GM12875 (cell line): ENCODE measurements around the gene EXOC6B.

Experiments
- H3K4me3 ChIP-seq: one replicate; pipeline ENCODE4 v1.5.1; 2011; ENCODE audit warnings: low read depth, low read length, control low read depth
- TF ChIP-seq, protein P1 (sequence below): IDR thresholded peaks from 2 replicates; pipeline ENCODE4 v1.5.1; 2011; ENCODE audit warnings: low read depth, mild to moderate bottlenecking, control low read depth, inconsistent platforms, low read length, moderate library complexity, borderline replicate concordance; ENCODE audit not compliant: insufficient read depth

EXOC6B gene

DNA sequence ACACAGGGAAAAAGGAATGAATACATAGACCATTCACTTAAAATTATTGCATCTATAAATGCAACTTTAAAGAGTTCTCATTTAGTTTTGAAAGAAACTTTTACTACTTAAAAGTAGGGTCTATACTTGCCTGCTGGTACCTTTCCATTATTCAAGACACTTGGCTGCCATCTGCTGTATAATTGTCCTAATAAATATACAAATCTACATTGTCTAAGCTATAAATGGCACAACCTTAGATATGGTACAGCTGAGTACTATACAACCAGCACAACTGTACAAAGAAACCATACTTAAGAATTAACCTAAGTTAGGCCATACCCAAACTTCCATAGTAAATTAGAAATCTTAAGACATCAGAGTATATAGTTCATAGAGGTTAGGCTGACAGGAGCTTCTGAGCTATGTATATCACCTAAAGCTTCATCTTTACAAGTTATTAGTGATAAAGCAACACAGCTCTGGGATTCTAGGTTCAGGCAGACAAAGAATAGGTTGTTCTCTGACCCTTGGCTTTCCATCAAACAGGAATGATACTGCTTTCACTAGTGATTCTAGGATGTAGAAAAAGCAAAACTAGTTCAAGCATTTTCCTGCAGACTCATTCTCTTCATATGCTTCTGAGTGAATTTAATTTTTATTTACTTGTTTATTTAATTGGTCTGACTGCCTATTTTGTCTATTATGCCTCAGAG lies 22.1 kb downstream of the EXOC6B start:
- TF ChIP-seq, protein P1, sequence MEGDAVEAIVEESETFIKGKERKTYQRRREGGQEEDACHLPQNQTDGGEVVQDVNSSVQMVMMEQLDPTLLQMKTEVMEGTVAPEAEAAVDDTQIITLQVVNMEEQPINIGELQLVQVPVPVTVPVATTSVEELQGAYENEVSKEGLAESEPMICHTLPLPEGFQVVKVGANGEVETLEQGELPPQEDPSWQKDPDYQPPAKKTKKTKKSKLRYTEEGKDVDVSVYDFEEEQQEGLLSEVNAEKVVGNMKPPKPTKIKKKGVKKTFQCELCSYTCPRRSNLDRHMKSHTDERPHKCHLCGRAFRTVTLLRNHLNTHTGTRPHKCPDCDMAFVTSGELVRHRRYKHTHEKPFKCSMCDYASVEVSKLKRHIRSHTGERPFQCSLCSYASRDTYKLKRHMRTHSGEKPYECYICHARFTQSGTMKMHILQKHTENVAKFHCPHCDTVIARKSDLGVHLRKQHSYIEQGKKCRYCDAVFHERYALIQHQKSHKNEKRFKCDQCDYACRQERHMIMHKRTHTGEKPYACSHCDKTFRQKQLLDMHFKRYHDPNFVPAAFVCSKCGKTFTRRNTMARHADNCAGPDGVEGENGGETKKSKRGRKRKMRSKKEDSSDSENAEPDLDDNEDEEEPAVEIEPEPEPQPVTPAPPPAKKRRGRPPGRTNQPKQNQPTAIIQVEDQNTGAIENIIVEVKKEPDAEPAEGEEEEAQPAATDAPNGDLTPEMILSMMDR, result no peak
- no peak overlapping the region for H3K4me3 ChIP-seq

DNA sequence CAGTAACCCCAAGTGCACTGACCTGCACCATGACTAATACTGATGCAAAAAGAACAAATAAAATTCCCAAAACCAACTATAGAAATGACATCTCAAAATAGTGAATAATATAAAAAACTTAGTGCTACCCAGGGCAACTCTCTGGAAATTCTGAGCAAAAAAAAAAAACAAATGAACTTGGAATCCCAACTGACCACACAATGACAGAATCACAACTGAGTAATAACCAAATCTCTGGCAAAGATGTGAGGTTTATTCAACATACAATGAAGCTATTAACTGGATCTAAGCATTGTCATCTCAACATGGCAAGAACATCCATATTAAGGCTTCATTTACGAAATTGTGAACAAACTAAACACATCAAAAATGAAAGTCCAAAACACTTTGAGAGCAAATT lies 22.7 kb downstream of the EXOC6B start:
- TF ChIP-seq, protein P1, result no peak

DNA sequence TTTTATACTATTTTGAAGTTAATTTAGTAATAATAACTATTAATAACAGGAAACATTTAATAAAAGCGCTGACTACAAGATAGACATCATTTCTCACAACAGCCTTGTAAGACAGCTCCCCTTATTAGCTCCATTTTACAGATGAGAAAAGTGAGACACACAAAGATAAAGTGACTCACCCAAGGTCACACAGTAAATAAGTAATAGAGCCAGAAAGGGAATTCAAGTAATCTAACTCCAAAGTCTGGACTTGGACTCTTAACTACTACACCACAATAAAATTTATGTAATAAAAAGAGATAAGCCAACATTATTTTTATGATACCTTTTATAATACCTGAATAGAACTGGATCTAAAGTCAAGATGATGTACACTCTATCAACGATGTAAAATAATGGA lies 25.3 kb downstream of the EXOC6B start:
- no peak overlapping the region for H3K4me3 ChIP-seq
- TF ChIP-seq, protein P1, result no peak

More for the DNA sequence above, 22.7 kb downstream of the EXOC6B start:
- H3K4me3 ChIP-seq, result no peak overlapping the region

DNA sequence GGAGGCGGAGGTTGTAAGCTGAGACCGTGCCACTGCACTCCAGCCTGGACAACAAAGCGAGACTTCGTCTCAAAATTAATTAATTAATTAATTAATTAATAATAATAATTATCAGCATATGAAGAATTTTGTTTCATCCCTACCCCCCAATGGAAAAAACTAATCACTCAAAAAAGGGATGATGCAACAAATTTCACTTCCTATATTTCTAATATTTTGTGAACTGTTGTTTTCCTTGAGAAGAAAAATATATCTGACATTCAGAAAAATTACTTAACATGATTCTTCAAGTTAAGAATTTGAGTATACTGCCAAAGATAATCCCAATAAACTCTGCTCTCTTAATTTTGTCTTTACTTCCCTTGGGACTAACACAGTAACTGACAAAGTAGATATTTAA lies 28.1 kb downstream of the EXOC6B start:
- H3K4me3 ChIP-seq, result no peak overlapping the region
- TF ChIP-seq, protein P1, result no peak

DNA sequence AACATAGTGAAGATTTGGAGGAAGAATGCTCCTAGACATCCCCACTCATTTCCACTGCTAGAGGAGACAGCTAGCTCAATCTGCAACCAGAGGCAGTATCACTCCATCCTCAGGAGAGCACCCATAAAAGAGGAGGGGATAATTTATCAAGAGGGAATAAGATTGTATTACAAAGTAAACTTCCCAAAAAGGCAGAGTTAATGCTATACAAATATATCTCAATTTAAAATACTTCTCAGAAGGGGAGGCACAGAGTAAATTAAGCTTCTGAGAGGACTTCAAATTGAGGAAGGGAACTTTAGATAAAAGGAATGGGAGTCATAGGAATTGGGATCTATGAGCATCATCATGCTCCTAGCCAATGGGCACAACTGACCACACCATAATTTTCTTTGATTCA lies 29.1 kb downstream of the EXOC6B start:
- TF ChIP-seq, protein P1, result no peak

DNA sequence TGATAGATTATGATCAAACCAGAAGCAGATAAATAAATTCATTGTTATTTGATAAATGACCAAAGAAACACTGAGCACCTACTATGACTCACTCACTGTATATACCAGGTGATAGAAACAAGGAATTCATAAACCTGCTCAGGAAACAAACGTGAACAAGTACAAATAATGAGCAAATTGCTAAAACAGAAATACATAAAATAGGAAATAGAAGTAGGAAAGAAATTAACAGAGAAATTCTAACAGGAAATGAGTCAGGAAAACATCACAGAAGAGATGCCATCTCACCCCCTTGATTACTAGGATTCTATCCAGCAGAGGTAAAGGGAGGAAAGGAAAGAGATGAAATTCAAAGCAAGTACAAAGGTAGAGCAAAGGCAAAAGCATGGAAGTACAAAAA lies 31.3 kb downstream of the EXOC6B start:
- no peak overlapping the region for H3K4me3 ChIP-seq
- TF ChIP-seq, protein P1, result no peak

More for the DNA sequence above, 29.1 kb downstream of the EXOC6B start:
- H3K4me3 ChIP-seq, result no peak overlapping the region

DNA sequence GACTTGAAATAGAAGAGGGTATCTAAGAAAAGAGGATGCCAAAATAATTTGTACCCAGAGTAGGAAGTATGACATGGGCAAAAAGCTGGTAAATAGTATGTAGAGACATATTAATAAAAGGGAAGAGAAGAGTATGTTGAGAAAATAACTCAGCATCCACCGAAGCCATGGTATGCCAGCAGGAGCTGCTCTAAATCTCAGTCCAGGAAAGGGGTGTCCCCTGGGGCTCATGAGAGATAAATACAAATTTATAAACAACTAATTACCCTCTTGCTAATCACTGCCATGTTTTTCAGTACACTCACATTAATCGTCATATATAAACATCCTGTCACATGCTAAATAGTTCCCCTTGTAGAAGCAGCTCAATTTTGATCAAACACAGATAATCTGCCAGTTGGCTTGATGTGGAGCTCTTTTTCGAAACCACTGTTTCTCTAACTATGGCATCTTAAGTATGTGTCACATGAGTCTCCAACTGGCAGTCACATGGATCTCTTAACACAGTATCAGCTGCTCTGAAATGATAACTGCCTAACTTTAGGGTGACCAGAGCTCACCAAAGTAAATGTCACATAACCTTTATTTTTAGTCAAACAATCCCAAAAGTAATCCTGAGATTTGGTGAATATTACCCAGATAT lies 31.9 kb downstream of the EXOC6B start:
- TF ChIP-seq, protein P1, result no peak
- H3K4me3 ChIP-seq, result no peak overlapping the region
